HG02678 (cell line): ENCODE data around the gene NEU2.

Source experiments
- ATAC-seq: cut with Tn5 transposase; IDR thresholded peaks from one replicate; pipeline ENCODE4 v1.9.1; 2021; ENCODE audit warnings: mild to moderate bottlenecking, moderate library complexity; ENCODE audit not compliant: unreplicated experiment

Gene NEU2

DNA sequence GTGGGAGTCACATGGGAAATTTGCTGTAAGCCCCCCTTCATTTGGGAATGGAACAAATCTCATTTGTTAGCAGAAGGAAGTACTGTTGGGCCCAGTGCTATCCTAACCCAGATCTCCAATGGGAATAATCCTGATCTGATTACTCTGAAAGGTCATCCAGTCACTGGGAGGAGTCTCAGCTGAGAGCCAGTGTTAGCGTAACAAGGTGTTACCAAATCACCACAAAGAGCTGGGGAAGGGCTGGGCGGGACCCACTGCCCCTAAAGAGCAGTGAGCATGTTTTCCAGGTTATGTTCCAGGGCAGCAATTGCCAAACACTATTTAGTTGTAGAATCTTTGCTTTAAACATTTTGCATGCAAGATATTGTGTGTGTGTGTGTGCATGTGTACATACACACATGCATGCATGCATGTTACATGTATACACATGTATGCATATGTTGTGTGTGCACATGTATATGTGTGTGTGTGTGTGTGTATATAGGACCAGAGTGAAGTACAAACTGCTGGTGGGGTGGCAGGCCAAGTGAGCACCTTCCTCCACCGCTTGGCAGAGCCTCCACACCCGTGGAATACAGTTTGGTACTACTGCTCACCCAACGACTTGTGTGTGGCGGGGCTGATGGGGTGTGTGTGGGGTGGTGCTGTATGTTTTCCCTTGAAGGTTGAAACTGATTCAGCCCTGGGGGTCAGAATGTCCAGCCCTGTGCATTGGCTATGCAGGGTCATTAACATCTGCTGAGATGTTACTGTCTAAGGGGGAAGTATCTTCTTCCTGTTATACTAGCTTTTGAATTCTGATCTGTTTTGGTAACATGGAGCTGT is 42.9 kb downstream of the NEU2 start:
- peak; percentile 16 for ATAC-seq

- ATAC-seq: peak; percentile 68
Measured at GRCh38 chr2:233075966-233076339, 43.5 kb downstream of the NEU2 start.

GRCh38 chr2:233076749-233077148 is 44.3 kb downstream of the NEU2 start:
- ATAC-seq: no peak

DNA sequence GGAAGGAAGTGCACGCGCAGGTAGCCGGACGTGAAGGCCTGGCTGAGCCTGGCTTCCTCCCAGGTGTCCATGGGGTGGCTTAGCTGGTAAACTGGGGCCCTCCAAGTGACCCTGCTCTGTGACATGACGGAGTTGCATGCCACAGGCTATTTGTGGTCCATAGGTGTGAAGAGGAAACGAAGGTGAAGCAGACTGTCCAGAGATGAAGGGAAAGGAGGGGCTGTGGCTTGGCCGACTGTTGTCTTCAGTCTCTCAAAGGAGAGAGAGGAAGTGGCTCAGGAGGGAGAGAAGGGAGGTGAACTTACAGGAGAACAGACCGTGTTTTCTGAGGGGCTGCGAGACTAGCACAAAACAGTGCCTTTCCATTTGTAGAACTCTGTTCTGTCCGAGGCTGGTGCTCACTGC is 47.0 kb downstream of the NEU2 start:
- ATAC-seq: peak; percentile 34

GRCh38 chr2:233079953-233080835 is 47.7 kb downstream of the NEU2 start:
- ATAC-seq: no peak

GRCh38 chr2:233080836-233081229 is 48.4 kb downstream of the NEU2 start:
- ATAC-seq: no peak

- ATAC-seq: no peak
Measured at GRCh38 chr2:233081232-233081730, 48.8 kb downstream of the NEU2 start.

GRCh38 chr2:233081731-233082221 is 49.3 kb downstream of the NEU2 start:
- ATAC-seq: peak; percentile 1

DNA sequence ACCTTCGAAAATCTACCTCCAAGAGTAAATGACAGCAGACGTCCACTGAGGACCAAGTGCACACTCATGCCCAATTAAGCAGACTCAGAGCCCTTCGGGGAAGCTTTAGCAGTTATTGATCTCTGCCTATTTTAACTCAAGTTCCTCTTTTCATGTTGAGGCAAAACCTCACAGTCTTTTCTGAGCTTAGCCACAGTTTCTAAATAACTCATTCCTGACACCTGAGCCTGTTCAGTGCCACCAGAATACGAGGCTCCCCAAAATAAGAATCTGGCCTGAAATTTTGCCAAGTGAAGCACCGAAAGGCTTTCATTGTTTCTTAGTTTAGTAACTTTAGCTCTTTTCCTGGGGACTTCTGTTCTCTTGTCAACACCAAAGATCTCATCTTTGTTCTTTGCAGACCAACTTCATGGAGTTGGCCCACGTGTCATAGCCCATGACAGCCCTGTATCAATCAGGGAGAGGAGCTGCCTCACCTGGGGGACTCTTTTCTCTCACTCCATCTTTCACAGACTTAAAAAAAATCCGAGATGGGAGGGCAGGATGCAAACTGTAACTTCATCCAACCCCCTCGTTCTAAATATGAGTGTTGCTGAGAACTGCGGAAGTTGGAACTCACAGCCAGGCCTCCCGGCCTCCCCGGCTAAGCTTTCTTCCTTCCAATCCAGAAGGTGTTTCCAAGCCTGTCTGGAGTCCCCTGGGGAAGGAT is 49.9 kb downstream of the NEU2 start:
- ATAC-seq: peak; percentile 41

DNA sequence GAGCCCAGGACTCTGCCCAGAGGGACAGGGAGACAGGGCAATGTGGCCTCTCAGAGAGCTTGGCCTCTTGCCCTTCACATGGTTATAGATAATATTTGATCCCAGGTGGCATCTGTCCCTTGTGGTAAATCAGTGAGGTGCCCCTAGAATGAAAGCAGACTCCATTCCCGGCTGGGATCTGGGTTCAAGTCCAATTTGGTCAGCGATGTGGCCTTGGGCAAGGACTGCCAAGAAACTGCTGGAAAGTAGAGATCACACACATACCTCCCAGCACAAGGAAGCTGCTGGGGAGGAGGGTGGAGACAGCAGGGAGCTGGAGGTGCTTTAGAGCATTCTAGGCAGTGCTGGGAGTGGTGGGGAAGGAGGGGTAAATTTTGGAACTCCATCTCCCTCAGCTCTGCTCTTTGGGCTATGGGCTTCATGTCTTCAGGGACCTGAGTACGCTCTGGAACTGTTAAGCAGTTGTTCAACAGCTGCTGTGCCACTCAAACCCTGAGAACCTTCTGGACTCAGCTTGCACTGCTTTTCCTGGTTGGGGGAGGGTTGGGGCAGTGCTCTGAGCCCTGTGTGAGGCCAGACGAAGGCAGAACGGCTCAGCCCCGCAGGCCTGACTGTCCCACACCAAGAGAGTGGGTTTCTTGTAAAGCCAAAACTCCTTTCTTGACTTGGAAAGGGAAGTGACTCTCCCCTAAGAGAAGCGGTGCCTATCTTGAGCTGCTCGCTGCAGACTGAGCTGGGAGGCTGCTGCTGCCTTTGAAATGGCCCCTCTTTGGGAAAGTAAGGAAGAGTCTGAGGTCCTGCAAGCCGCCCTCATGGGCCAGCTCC is 50.7 kb downstream of the NEU2 start:
- no peak for ATAC-seq

DNA sequence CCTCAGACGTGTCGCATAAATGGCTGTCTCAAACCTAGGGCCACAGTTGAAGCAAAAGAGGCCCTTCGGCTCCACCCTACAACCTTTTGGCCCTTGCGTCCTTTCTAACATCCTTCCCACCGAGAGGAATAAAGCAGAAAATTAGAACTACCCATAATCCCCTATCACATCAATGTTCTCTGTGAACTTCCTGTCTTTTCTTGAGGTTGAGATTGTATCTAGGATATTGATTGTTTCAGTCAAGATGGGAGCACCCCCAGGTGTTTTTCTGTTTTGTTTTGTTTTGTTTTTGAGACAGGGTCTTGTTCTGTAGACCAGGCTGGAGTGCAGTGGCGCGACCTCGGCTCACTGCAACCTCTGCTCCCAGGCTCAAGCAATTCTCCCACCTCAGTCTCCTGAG is 51.3 kb downstream of the NEU2 start:
- ATAC-seq: no peak

- ATAC-seq: peak; percentile 28
Measured at GRCh38 chr2:233084488-233084887, 52.0 kb downstream of the NEU2 start.
